SU-DHL-6 (cell line): ENCODE results near the gene NOS1.

Source experiments
- CTCF ChIP-seq: fragments of 200-600 bp; sonication (generic); IDR thresholded peaks from one replicate; pipeline ENCODE4 v1.5.1; 2017; ENCODE audit warnings: antibody characterized with exemption, mild to moderate bottlenecking, low read length, moderate library complexity; ENCODE audit not compliant: insufficient read depth, poor library complexity, severe bottlenecking
- EZH2phosphoT487 ChIP-seq: fragments of 200-600 bp; sonication (generic), shearing (Covaris generic); conservative IDR thresholded peaks from 2 replicates; pipeline ENCODE4 v1.6.1; 2018; ENCODE audit warnings: mild to moderate bottlenecking, antibody characterized with exemption, low read length, moderate library complexity, mixed read lengths

GRCh38 chr12:117370588-117370987 lies 9.2 kb upstream of the NOS1 start:
- TF ChIP-seq CTCF (no peak), EZH2phosphoT487 (no peak)
